T-helper 9 cell (primary cell): Measurements from ENCODE around the gene SRPK2.
"Not testable (repeated sequence)": the region's sequence is repeated elsewhere in the genome, so short reads cannot be mapped to it uniquely, and the experiment has no call there.

Experiments
- DNase-seq: peaks from one replicate; pipeline ENCODE4 v3.0.0-alpha.2; 2020

Gene SRPK2

GRCh38 chr7:105337529-105337928 lies 51.2 kb downstream of the SRPK2 start:
- DNase-seq = no peak

- no peak for DNase-seq
These were observed 52.7 kb downstream of the SRPK2 start for GRCh38 chr7:105336009-105336408.

GRCh38 chr7:105332661-105333060 lies 56.1 kb downstream of the SRPK2 start:
- not testable (repeated sequence) for DNase-seq

GRCh38 chr7:105330526-105330925 lies 58.2 kb downstream of the SRPK2 start:
- no peak for DNase-seq

GRCh38 chr7:105327201-105327600 lies 61.5 kb downstream of the SRPK2 start:
- no peak for DNase-seq

- DNase-seq = no peak
These were observed 63.4 kb downstream of the SRPK2 start for GRCh38 chr7:105325216-105325904.

- not testable (repeated sequence) for DNase-seq
These were observed 64.1 kb downstream of the SRPK2 start for GRCh38 chr7:105324606-105325005.

GRCh38 chr7:105323366-105323765 lies 65.4 kb downstream of the SRPK2 start:
- DNase-seq = no peak

- DNase-seq = no peak
These were observed 66.0 kb downstream of the SRPK2 start for GRCh38 chr7:105322655-105323277.

DNA sequence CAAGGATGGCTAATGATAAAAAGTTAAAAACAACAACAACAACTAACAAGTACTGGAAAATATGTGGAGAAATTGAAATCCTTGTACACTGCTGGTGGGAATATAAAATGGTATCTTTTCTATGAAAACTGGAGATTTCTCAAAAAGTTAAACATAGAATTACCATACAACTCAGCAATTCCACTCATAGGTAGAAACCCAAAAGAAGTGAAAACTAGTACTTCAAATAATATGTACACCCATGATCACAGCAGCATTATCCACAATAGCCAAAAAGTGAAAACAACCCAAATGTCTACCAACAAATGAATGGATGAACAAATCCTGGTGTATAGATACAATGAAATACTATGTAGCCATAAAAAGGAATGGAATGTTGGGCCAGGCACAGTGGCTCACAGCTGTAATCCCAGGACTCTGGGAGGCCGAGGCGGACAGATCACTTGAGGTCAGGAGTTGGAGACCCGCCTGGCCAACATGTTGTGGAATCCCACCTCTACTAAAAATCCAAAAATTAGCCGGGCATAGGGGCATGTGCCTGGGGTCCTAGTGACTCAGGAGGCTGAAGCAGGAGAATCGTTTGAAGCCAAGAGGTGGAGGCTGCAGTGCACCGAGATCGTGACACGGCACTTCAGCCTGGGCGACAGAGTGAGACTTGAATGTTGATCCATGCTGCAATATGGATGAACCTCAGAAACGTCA lies 66.8 kb downstream of the SRPK2 start:
- no peak for DNase-seq

GRCh38 chr7:105320896-105321295 lies 67.8 kb downstream of the SRPK2 start:
- no peak for DNase-seq

GRCh38 chr7:105319578-105319977 lies 69.1 kb downstream of the SRPK2 start:
- DNase-seq = no peak

DNA sequence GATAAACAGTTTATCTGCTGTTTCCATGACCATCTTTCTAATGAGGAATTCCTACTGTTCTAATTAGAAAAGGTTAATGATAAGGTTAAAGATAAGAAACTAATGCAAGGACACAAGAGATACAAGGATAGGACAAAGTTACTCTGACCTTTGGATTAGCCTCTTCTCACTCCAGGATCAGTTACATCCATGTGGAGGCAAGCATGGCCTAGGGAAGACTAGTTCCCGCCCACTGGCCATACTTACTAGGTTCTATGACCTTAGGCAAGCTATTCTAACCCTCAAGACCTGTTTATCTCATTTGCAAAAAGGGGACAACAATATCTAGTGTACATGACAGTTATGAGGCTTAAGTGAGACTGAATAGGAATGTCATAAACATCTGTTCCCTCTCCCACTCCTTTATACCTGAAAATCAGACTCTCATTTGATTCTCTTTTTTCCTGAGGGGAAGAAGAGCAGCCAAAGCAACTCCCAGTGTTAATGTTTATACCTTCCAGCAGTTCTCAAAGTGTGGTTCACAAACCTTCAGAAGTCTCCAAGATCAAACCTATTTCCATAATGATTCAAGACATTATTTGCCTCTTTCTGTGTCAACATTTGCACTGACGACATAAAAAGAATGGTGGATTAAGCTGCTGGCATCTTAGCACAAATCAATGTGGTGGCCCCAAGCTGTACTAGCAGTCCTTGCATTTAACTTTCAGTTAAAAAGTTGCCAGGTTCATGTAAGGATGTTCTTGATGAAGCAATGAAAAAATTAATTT lies 72.0 kb downstream of the SRPK2 start:
- DNase-seq = no peak

DNA sequence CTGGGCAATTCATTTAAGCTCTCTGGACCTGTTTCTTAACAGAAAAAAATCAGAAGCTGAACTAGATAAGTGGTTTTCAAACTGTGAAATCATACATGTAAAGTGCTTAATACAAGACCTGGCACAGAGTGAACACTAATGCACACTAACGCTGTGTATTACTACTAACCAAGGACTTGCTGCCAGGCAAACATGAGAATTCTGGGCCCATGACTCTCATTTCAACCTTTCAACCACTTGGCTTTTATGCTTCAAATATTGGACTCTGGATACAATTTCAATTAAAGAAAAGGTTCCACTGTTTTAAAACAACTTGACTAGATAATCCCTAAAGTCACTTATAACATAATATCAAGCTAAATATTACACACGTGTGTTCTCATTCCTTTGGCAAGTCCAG lies 73.4 kb downstream of the SRPK2 start:
- DNase-seq = no peak

- DNase-seq = no peak
These were observed 79.2 kb downstream of the SRPK2 start for GRCh38 chr7:105309235-105310169.

- DNase-seq = no peak
These were observed 81.5 kb downstream of the SRPK2 start for GRCh38 chr7:105307163-105307672.

- DNase-seq = no peak
These were observed 82.4 kb downstream of the SRPK2 start for GRCh38 chr7:105306298-105306748.

- DNase-seq = no peak
These were observed 83.1 kb downstream of the SRPK2 start for GRCh38 chr7:105305633-105306032.

- no peak for DNase-seq
These were observed 84.5 kb downstream of the SRPK2 start for GRCh38 chr7:105304040-105304895.

- DNase-seq = not testable (repeated sequence)
These were observed 88.1 kb downstream of the SRPK2 start for GRCh38 chr7:105300587-105300986.

DNA sequence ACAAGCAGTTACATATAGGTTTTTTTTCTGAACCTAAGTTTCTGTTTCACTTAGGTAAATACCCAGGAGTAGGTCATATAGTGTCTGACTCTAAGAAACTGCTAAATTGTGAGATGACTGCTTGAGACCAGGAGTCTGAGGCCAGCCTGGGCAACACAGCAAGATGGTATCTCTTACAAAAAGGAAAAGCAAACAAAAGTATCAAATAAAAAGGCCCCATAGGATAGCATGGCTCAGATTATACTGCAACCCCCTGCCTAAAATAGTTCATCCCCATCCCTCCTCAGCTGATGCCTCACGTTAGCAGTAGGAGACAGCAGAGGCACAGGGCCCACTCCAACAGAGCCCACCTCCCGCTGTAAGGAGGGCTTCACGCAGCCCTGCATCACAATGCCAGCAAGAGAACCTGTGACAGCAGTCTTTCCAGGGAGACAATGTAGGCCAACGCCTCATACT lies 90.3 kb downstream of the SRPK2 start:
- DNase-seq = no peak
